Measurements from ENCODE around the gene MYO10.

DNA sequence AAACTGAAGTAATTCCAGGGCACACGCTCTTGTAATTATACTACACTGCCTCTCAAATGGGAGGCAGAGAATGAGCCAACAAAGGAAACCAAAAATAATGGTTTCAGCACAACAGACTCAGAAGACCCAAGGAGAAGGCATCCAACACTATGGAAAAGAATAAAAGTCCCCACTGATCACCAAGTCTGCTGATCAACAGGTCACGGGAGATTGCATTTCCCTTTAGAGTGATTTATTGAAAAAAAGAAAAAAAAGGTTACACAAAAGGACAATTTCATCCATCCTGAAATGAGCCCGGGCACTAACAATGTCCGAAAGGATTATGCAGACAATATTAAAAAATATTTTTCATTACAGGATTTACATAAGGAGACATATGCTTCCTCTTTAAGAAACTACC lies 28.8 kb downstream of the MYO10 start:
- TF ChIP-seq, protein P1, sequence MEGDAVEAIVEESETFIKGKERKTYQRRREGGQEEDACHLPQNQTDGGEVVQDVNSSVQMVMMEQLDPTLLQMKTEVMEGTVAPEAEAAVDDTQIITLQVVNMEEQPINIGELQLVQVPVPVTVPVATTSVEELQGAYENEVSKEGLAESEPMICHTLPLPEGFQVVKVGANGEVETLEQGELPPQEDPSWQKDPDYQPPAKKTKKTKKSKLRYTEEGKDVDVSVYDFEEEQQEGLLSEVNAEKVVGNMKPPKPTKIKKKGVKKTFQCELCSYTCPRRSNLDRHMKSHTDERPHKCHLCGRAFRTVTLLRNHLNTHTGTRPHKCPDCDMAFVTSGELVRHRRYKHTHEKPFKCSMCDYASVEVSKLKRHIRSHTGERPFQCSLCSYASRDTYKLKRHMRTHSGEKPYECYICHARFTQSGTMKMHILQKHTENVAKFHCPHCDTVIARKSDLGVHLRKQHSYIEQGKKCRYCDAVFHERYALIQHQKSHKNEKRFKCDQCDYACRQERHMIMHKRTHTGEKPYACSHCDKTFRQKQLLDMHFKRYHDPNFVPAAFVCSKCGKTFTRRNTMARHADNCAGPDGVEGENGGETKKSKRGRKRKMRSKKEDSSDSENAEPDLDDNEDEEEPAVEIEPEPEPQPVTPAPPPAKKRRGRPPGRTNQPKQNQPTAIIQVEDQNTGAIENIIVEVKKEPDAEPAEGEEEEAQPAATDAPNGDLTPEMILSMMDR (IDR thresholded peaks at IDR 0.05; ENCODE audit: poor library complexity): no peak
- no peak for TF ChIP-seq EZH2phosphoT487 (IDR thresholded peaks at IDR 0.05; ENCODE audit: low read depth, severe bottlenecking, unreplicated experiment)
